Stimulated activated CD4-positive, alpha-beta T cell treated with anti-CD3 and anti-CD28 coated beads, TNF-alpha, amount 100 ng/mL, for 4 hours (primary cell): Measurements from ENCODE around the gene DEFB131B.
"Not testable (repeated sequence)": the region's sequence is repeated elsewhere in the genome, so short reads cannot be mapped to it uniquely, and the experiment has no call there.

Source experiments
- DNase-seq, 3 experiments: peaks; one replicate each; pipeline ENCODE4 v3.0.0-alpha.2; 2020; ENCODE audit warnings: low read depth in 3 of 3

DEFB131B gene

DNA sequence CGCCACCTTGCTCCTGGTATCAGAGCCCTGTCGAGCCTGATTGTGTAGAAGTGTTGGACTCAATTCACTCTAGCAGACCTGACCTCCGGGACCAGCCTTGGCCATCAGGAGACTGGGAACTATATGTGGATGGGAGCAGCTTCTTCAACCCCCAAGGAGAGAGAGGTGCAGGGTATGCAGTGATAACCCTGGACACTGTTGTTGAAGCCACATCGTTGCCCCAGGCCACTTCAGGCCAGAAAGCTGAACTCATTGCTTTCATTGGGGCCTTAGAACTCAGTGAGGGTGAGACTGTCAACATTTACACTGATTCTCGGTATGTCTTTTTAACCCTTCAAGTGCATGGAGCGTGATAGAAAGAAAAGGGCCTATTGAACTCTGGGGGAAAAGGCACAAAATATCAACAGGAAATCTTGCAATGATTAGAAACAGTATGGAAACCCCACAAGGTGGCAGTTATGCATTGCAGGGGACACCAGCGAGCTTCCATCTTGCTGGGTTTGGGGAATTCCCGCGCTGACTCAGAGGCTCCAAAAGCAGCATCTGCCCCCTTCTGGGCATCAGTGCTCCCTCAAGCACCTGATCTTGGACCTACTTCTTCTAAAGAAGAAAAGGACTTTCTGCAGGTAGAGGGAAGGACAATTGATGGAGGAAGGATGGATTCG is 33.2 kb downstream of the DEFB131B start:
- peak; percentile 26 to 55 (median 42) for DNase-seq

DNA sequence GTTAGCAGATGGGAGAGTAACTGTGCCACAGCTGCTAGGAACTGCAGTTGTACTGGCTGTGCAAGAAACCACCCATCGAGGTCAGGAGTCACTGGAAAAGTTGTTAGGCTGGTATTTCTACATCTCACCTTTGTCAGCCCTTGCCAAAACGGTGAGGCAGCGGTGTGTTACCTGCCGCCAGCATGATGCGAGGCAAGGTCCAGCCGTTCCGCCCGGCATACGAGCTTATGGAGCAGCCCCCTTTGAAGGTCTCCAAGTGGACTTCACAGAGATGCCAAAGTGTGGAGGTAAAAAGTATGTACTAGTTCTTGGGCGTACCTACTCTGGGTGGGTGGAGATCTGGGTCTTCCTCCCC is 33.7 kb downstream of the DEFB131B start:
- DNase-seq, result not testable (repeated sequence)

DNA sequence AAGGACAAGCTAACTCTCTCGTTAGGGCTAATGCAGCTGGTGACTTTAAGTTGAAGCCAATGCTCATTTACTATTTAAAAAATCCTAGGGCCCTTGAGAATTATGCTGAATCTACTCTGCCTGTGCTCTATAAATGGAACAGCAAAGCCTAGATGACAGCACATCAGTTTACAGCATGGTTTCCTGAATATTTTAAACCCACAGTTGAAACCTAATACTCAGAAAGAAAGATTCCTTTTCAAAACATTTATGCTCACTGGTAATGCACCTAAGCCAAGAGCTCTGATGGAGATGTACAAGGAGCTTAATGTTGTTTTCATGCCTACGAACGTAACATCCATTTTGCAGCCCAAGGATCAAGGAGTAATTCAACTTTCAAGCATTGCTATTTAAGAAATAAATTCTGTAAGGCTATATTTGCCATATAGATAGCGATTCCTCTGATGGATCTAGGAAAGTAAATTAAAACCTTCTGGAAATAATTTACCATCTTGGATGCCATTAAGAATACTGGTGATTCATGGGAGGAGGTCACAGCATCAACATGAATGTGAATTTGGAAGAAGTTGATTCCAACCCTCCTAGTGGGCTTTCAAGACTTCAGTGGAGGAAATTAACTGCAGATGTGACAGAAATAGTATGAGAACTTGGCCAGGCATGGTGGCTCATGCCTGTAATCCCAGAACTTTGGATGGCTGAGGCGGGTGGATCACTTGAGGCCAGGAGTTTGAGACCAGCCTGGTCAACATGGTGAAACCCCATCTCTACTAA is 35.7 kb downstream of the DEFB131B start:
- no peak for DNase-seq

DNA sequence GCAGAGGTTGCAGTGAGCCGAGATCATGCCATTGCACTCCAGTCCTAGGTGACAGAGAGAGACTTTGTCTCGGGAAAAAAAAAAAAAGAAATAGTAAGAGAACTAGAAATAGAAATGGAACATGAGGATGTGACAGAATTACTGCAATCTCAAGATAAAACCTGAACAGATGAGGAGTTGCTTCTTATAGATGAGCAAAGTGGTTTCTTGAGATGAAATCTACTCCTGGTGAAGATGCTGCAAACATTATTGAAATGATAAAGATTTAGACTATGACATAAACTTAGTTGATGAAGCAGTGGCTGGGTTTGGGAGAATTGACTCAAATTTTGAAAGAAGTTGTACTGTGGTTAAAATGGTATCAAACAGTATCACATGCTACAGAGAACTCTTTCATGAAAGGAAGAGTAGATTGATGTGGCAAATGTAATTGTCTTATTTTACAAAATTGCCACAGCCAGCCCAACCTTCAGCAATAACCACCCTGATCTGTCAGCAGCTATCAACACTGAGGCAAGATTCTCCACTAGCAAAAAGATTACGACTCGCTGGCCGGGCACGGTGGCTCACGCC is 36.5 kb downstream of the DEFB131B start:
- DNase-seq, result no peak

DNA sequence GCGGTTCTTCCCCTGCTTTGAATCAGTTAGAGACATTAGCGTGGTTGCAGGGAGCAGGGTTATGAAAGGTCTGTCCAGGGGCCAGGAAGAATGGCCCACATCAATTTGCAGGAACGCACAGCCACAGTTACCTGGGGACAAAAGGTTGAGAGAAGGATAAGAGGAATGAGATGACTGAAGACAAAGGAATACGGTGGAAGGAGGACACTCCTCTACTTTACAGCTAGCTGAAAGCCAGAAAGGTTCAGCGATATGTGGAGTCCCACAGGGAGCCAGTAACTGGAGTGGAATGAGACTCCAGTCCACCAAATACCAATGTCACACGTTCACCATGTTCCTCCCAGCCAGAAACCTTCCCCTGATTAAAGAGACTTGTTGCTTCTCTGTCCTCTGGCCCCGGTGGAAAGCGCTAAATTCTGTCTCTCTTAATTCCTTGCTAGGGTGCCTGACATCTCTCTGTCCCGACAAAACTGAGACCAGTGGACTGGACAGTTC is 39.4 kb downstream of the DEFB131B start:
- DNase-seq, result no peak

GRCh38 chr11:71927820-71928736 is 49.8 kb downstream of the DEFB131B start, which contains the start of gene XNDC1N:
Gene XNDC1N (minus strand): TSS chr11:71928594. CDS start chr11:71923353, 5,241 bp downstream.
- DNase-seq, result peak in 2 of 3 experiments; percentile 19 to 42

GRCh38 chr11:71928737-71929443 is 50.6 kb downstream of the DEFB131B start, which contains the start of gene RNF121:
Gene RNF121 (plus strand): TSS chr11:71929046. CDS start chr11:71929062, 16 bp downstream.
- peak; percentile 94 to 95 (median 95) for DNase-seq

DNA sequence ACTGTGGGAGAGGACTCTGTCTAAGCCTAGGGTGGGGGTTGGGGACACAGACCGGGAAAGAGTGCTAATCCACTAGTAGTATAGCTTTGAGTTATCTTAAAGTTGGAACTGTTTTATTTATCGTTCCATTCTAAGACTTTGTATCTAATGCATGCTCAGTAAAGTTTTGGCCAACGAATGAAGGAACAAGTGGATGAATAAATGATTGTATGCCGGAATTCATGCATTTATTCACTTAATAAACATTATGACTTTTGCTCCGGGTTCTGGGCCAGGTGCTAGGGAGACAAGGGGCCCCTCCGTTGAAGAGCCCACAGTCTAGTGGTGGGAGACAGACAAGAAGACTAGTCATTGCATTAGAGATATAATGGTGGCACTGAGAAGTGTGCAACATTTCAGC is 51.2 kb downstream of the DEFB131B start:
- DNase-seq, result no peak

GRCh38 chr11:71930556-71931244 is 52.4 kb downstream of the DEFB131B start:
- no peak for DNase-seq

DNA sequence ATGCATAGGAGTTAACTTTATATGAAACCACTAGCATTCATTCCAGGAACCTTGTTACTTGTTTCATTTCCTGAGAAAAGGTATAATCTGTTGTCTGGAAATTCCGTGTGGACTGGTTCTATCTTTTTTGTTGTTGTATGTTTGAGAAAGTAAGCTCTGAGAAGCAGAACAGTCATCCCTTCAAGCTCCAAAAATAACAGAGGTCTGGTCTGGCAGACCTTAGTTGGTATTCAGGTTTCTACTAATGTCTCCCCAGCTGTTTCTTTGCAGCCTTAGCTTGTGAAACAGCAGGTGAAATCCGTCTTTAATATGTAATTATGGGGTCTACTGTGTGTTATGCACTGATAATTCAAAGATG is 53.0 kb downstream of the DEFB131B start:
- no peak for DNase-seq

DNA sequence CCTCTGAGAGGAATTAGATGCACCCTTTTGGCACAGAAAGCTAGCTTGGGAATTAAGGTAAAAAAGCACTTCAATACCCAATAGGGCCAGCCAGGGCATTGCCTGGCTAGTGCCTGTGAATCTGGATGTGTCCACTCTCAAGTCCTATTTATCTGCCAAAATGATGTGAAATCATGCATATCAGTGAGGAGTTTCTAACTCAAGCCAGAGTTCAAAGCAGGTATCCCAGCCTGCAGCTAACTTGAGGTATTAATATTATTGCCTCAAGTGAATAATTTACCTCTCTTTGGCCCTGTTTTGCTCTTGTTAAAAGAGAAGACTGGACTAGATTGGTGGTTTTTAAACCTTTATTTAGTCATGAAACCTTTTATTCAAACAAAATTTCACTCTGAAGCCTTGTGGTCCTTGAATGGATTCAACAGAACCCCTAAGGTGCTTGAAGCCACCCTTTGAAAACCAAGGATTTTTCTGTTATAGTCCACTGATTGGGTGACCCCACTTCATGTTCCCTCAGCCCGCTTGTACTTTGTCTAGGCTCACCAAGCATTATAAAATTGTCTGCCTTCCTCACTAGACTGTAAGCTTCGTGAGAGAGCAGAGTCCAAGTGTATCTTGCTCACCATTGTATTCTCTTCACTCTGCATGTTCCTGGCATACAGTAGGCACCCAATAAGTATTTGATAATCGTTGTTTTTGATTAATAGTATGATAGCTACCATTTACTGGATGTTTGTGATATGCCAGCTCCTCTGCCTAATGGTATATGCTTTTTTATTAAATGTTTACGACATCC is 55.1 kb downstream of the DEFB131B start:
- DNase-seq, result no peak
